ENCODE measurements around the gene CACNA1C. TPM values are rescaled to one million over a fixed set of nuclear protein-coding genes. Genes with fewer than 3 reads are reported as not detected.

The CACNA1C gene
- total RNA-seq, 4 donors from 2014 or later: 9.7 to 42.1 (median 18.1) TPM

- no peaks in the 10 kb centered on the region for H3K4me1 ChIP-seq
- no peak overlapping the region for H3K27ac ChIP-seq
- H3K9me3 ChIP-seq: no peaks in the 10 kb centered on the region
- H3K27me3 ChIP-seq: no peaks in the 10 kb centered on the region
- TF ChIP-seq POLR2A (IDR thresholded peaks at IDR 0.05) (no peak), CTCF (IDR thresholded peaks at IDR 0.05) (no peak)
- no peak for DNase-seq
- no peaks in the 10 kb centered on the region for H3K36me3 ChIP-seq
- no peak overlapping the region for H3K4me3 ChIP-seq
Measured at GRCh38 chr12:2215709-2216560, 163.1 kb downstream of the CACNA1C start.

GRCh38 chr12:2218706-2219105, 165.9 kb downstream of the CACNA1C start:
- no peaks in the 10 kb centered on the region for H3K27me3 ChIP-seq
- no peaks in the 10 kb centered on the region for H3K36me3 ChIP-seq
- H3K4me1 ChIP-seq: no peaks in the 10 kb centered on the region
- no peaks in the 10 kb centered on the region for H3K9me3 ChIP-seq
- no peak for DNase-seq
- no peak overlapping the region for H3K27ac ChIP-seq
- no peak overlapping the region for H3K4me3 ChIP-seq
- TF ChIP-seq POLR2A (IDR thresholded peaks at IDR 0.05) (no peak), CTCF (IDR thresholded peaks at IDR 0.05) (no peak)

- no peak for DNase-seq
- Histone ChIP-seq H3K27ac (no peak overlapping the region), H3K4me3 (no peak overlapping the region), H3K36me3 (no peaks in the 10 kb centered on the region), H3K9me3 (no peaks in the 10 kb centered on the region), H3K4me1 (no peaks in the 10 kb centered on the region), H3K27me3 (no peaks in the 10 kb centered on the region)
- no peak for TF ChIP-seq POLR2A (IDR thresholded peaks at IDR 0.05)
- TF ChIP-seq CTCF (IDR thresholded peaks at IDR 0.05): no peak
Measured at GRCh38 chr12:2221030-2221621, 168.3 kb downstream of the CACNA1C start.

GRCh38 chr12:2222691-2223090, 169.9 kb downstream of the CACNA1C start:
- no peak for TF ChIP-seq POLR2A (IDR thresholded peaks at IDR 0.05)
- no peak for TF ChIP-seq CTCF (IDR thresholded peaks at IDR 0.05)
- Histone ChIP-seq H3K4me3 (no peak overlapping the region), H3K9me3 (no peaks in the 10 kb centered on the region), H3K27ac (no peak overlapping the region), H3K4me1 (no peaks in the 10 kb centered on the region), H3K36me3 (no peaks in the 10 kb centered on the region), H3K27me3 (no peaks in the 10 kb centered on the region)
- no peak for DNase-seq

GRCh38 chr12:2224961-2225360, 172.2 kb downstream of the CACNA1C start:
- H3K36me3 ChIP-seq: no peaks in the 10 kb centered on the region
- TF ChIP-seq POLR2A (IDR thresholded peaks at IDR 0.05) (no peak), CTCF (IDR thresholded peaks at IDR 0.05) (no peak)
- no peak for DNase-seq

More at GRCh38 chr12:2224961-2225360, 172.2 kb downstream of the CACNA1C start:
- Histone ChIP-seq H3K9me3 (no peaks in the 10 kb centered on the region), H3K4me3 (no peak overlapping the region), H3K27ac (no peak overlapping the region), H3K27me3 (no peaks in the 10 kb centered on the region), H3K4me1 (no peaks in the 10 kb centered on the region)
